DMS114 treated with DMSO at 0.1 percent for 48 hours (cell line): Measurements from ENCODE around the gene FNTB.

Source experiments
- DNase-seq: peaks from one replicate; lab custom pipeline; 2025; ENCODE audit not compliant: unreplicated experiment; lab: John Stamatoyannopoulos, UW

The FNTB gene

GRCh38 chr14:65110525-65110924 lies 123.8 kb downstream of the FNTB start:
- DNase-seq = no peak
